HCT116 (cell line): ENCODE data around the gene CCDC15.

Source experiments
- ATF3 ChIP-seq: IDR thresholded peaks from 2 replicates; pipeline ENCODE4 v1.6.1; 2012
- CEBPB ChIP-seq: IDR thresholded peaks from 2 replicates; pipeline ENCODE4 v1.6.1; 2012; ENCODE audit warnings: low read depth
- CTCF ChIP-seq, 3 experiments: fragments of 200-600 bp in 1 of 3; sonication (generic) in 1 of 3; IDR thresholded peaks in 2 of 3; conservative IDR thresholded peaks in 1 of 3; 2 replicates each; pipeline ENCODE4 v1.5.1; 2012 to 2017; ENCODE audit warnings: low read depth in 2 of 3, low read length in 2 of 3, antibody characterized with exemption in 1 of 3, borderline replicate concordance in 1 of 3, control low read depth in 1 of 3, mild to moderate bottlenecking in 1 of 3, mixed read lengths in 1 of 3, mixed run types in 1 of 3, moderate library complexity in 1 of 3; ENCODE audit not compliant: insufficient read depth in 1 of 3
- EZH2 ChIP-seq: fragments of 200-600 bp; sonication (generic); IDR thresholded peaks from 2 replicates; pipeline ENCODE4 v1.6.1; 2017; ENCODE audit warnings: antibody characterized with exemption, mixed run types
- EZH2phosphoT487 ChIP-seq: fragments of 200-600 bp; IDR thresholded peaks from 2 replicates; pipeline ENCODE4 v1.6.1; 2018; ENCODE audit warnings: antibody characterized with exemption, borderline replicate concordance
- FOSL1 ChIP-seq: IDR thresholded peaks from 2 replicates; pipeline ENCODE4 v1.6.1; 2012; ENCODE audit warnings: low read depth
- MAX ChIP-seq: IDR thresholded peaks from 2 replicates; pipeline ENCODE4 v1.6.1; 2012
- POLR2A ChIP-seq: IDR thresholded peaks from 2 replicates; pipeline ENCODE4 v1.7.0; 2011; ENCODE audit warnings: borderline replicate concordance; ENCODE audit not compliant: insufficient read depth, insufficient read length; ENCODE audit errors: extremely low read depth
- POLR2AphosphoS5 ChIP-seq: IDR thresholded peaks from 2 replicates; pipeline ENCODE4 v1.6.1; 2011; ENCODE audit warnings: mild to moderate bottlenecking, low read depth, low read length, moderate library complexity
- RAD21 ChIP-seq: IDR thresholded peaks from 2 replicates; pipeline ENCODE4 v1.6.1; 2012; ENCODE audit warnings: low read depth, mild to moderate bottlenecking
- SIN3A ChIP-seq: IDR thresholded peaks from 2 replicates; pipeline ENCODE4 v1.6.1; 2012; ENCODE audit warnings: low read depth
- SRF ChIP-seq: IDR thresholded peaks from 2 replicates; pipeline ENCODE4 v1.6.1; 2012; ENCODE audit warnings: low read depth
- TCF7L2 ChIP-seq: IDR thresholded peaks from 2 replicates; pipeline ENCODE4 v1.7.0; 2011; ENCODE audit warnings: borderline replicate concordance, inconsistent platforms; ENCODE audit not compliant: insufficient read depth, insufficient read length; ENCODE audit errors: extremely low read depth
- YY1 ChIP-seq: IDR thresholded peaks from 2 replicates; pipeline ENCODE4 v1.6.1; 2011; ENCODE audit warnings: low read length, low read depth, moderate library complexity, mild to moderate bottlenecking; ENCODE audit not compliant: insufficient replicate concordance; ENCODE audit errors: extremely low read depth

GRCh38 chr11:125081098-125081798, 127.2 kb downstream of the CCDC15 start:
- TF ChIP-seq CTCF (IDR thresholded peaks at IDR 0.05 in 2 of 3, conservative IDR thresholded peaks at IDR 0.05 in 1 of 3; ENCODE audit: borderline replicate concordance in 1 of 3, insufficient read depth in 1 of 3, low read depth in 2 of 3, low read length in 2 of 3) (no peak), EZH2 (no peak), MAX (no peak), SRF (no peak), POLR2A (no peak), FOSL1 (no peak), YY1 (no peak), SIN3A (no peak), ATF3 (no peak), EZH2phosphoT487 (no peak), RAD21 (no peak), TCF7L2 (no peak), POLR2AphosphoS5 (no peak), CEBPB (no peak)
